HFF-Myc (cell line): Measurements from ENCODE around the gene UGT3A1.

Source experiments
- DNase-seq: peaks from one replicate; pipeline ENCODE4 v3.0.0-alpha.2; 2011; ENCODE audit warnings: low read depth; ENCODE audit errors: extremely low read depth
- H3K4me3 ChIP-seq: replicated peaks from 2 replicates; pipeline ENCODE4 v1.5.1; 2011; ENCODE audit warnings: low read depth, mild to moderate bottlenecking, control low read depth, low read length
- CTCF ChIP-seq: IDR thresholded peaks from 2 replicates; pipeline ENCODE4 v1.5.1; 2012; ENCODE audit warnings: mild to moderate bottlenecking, low read depth, low read length, control low read depth; ENCODE audit errors: missing control alignments

The UGT3A1 gene

GRCh38 chr5:35963381-35963843 is 27.8 kb downstream of the UGT3A1 start:
- DNase-seq = no peak
- peak; percentile 79 for TF ChIP-seq CTCF
- H3K4me3 ChIP-seq = no peak overlapping the region

GRCh38 chr5:35960328-35960727 is 30.9 kb downstream of the UGT3A1 start:
- no peak for TF ChIP-seq CTCF
- no peak for DNase-seq
- H3K4me3 ChIP-seq = no peak overlapping the region

GRCh38 chr5:35956429-35956828 is 34.8 kb downstream of the UGT3A1 start:
- no peak for DNase-seq
- no peak for TF ChIP-seq CTCF
- H3K4me3 ChIP-seq = no peak overlapping the region

GRCh38 chr5:35954175-35954574 is 37.0 kb downstream of the UGT3A1 start:
- no peak for DNase-seq
- H3K4me3 ChIP-seq = no peak overlapping the region
- TF ChIP-seq CTCF = no peak

- H3K4me3 ChIP-seq = no peak overlapping the region
- TF ChIP-seq CTCF = no peak
These were observed 44.1 kb downstream of the UGT3A1 start for GRCh38 chr5:35947085-35947484.

GRCh38 chr5:35939639-35940038 is 51.6 kb downstream of the UGT3A1 start:
- TF ChIP-seq CTCF = peak; percentile 9
- no peak for DNase-seq
- no peak overlapping the region for H3K4me3 ChIP-seq

More at GRCh38 chr5:35947085-35947484, 44.1 kb downstream of the UGT3A1 start:
- DNase-seq = no peak

GRCh38 chr5:35938568-35939227 is 52.5 kb downstream of the UGT3A1 start, which contains the start of gene CAPSL:
Gene CAPSL (minus strand): TSS chr5:35938622. CDS start chr5:35921120, 17,502 bp downstream.
- no peak for TF ChIP-seq CTCF
- DNase-seq = peak; percentile 43
- H3K4me3 ChIP-seq = no peak within 1 kb of the TSS
